A673 (cell line): Measurements from ENCODE around the gene MRPL1.

Source experiments
- EZH2 ChIP-seq: fragments of 200-600 bp; sonication (generic); IDR thresholded peaks from 2 replicates; pipeline ENCODE4 v1.6.1; 2017; ENCODE audit warnings: borderline replicate concordance, low read depth, mild to moderate bottlenecking, mixed read lengths, antibody characterized with exemption, low read length; ENCODE audit not compliant: poor library complexity, severe bottlenecking
- TF ChIP-seq, protein P1 (sequence below): fragments of 300-800, 200-600 bp; sonication (generic); conservative IDR thresholded peaks from 2 replicates; pipeline ENCODE4 v1.5.1; 2017; ENCODE audit warnings: low read depth, mild to moderate bottlenecking, antibody characterized with exemption, low read length, moderate library complexity, mixed read lengths

DNA sequence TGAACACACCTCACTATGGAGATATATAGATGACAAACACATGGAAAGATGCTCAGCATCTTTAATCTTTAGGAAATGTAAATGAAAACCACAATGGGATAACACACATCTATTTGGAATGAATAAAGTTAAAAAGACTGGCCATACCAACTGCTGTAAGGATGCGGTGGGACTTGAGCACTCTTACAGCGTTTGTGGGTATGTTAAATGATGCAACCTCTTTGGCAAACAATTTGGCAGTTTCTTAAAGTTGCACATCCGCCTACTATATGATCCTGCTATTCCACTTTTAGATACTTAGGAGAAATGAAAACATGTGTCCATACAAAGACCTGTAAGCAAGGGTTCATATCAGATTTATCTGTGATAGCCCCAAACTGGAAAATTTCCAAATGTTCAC lies 50.7 kb downstream of the MRPL1 start:
- TF ChIP-seq, protein P1, sequence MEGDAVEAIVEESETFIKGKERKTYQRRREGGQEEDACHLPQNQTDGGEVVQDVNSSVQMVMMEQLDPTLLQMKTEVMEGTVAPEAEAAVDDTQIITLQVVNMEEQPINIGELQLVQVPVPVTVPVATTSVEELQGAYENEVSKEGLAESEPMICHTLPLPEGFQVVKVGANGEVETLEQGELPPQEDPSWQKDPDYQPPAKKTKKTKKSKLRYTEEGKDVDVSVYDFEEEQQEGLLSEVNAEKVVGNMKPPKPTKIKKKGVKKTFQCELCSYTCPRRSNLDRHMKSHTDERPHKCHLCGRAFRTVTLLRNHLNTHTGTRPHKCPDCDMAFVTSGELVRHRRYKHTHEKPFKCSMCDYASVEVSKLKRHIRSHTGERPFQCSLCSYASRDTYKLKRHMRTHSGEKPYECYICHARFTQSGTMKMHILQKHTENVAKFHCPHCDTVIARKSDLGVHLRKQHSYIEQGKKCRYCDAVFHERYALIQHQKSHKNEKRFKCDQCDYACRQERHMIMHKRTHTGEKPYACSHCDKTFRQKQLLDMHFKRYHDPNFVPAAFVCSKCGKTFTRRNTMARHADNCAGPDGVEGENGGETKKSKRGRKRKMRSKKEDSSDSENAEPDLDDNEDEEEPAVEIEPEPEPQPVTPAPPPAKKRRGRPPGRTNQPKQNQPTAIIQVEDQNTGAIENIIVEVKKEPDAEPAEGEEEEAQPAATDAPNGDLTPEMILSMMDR = no peak
- TF ChIP-seq EZH2 = no peak
